ENCODE measurements around the gene DGKK.

The DGKK gene

DNA sequence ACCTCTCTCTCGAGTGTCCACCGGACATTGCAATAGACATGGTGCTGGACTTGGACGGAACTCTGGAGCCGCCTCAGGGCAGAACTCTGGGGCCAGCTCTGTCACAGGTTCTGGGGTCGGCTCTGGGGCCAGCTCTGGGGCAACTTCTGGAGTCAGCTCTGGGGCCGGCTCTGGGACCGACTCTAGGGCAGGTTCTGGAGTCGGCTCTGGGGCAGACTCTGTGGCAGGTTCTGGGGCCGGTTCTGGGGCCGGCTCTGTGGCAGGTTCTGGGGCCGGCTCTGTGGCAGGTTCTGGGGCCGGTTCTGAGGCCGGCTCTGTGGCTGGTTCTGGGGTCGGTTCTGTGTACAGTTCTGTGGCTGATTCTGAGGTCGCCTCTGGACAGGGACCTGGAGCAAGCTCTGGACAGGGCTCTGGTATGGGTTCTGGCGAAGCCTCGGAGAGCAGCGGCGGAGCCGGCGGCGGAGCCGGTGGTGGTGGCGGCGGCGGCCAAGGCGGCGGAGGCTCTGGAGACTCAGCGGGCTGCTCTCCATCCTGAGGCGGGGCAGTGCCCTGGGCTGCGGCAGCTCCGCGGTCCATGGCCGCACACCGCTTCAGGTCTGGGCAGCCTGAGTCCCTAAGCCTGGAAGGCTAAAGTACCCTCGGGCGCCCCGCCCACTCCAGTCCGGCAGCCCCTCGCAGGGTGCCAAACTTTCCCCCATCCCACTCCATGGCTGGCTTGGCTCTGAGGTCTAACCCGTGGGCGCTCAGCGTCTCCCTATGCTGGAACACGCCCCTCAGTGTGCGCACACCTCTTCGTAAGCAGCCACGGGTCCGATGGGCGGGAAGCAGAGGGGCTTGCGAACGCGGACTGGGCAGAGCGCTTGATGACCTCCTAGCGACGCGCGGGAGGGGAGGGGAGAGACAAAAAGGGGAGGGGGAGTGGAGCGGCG, at the start of gene DGKK:
TSS of gene DGKK (minus strand) at position 723 of the 929 bp plus-strand sequence. CDS start at position 576, 147 bp downstream.
- H3K9me3 Mint-ChIP-seq = peaks cover 10% of the 10 kb centered on the region
- no peak within 1 kb of the TSS for H3K27ac Mint-ChIP-seq
- H3K27me3 Mint-ChIP-seq (ENCODE audit: low read depth) = peaks cover 87% of the 10 kb centered on the region
- H3K4me3 Mint-ChIP-seq = peak within 1 kb of the TSS; percentile 75 to 78 (median 77)
- TF ChIP-seq, protein P1, sequence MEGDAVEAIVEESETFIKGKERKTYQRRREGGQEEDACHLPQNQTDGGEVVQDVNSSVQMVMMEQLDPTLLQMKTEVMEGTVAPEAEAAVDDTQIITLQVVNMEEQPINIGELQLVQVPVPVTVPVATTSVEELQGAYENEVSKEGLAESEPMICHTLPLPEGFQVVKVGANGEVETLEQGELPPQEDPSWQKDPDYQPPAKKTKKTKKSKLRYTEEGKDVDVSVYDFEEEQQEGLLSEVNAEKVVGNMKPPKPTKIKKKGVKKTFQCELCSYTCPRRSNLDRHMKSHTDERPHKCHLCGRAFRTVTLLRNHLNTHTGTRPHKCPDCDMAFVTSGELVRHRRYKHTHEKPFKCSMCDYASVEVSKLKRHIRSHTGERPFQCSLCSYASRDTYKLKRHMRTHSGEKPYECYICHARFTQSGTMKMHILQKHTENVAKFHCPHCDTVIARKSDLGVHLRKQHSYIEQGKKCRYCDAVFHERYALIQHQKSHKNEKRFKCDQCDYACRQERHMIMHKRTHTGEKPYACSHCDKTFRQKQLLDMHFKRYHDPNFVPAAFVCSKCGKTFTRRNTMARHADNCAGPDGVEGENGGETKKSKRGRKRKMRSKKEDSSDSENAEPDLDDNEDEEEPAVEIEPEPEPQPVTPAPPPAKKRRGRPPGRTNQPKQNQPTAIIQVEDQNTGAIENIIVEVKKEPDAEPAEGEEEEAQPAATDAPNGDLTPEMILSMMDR (IDR thresholded peaks at IDR 0.05; ENCODE audit: unreplicated experiment in 3 of 3) = no peak
- peaks cover 11% of the 10 kb centered on the region for H3K4me1 Mint-ChIP-seq
- no peaks in the 10 kb centered on the region for H3K36me3 Mint-ChIP-seq (ENCODE audit: low read depth)

DNA sequence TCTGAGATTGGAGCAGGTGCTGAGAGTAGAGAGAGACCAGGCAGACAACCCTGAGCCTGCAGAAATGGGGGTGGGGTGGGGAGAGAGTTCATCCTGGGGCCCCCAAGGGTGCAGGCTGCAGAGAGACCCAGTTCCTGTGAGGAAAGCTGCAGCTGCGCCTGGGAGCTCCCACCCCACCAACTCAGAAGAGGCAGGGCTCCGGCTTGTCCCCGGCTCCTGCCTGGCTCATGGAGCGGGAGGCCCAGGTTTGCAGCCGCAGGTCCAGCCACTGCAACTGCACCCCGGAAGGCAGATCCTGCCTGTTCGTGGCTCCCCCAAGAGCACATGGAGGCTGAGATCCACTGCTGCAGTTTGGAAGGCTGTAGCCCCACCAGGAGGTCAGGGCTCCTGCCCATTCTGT, 44.2 kb upstream of the DGKK start:
- TF ChIP-seq, protein P1 (IDR thresholded peaks at IDR 0.05; ENCODE audit: unreplicated experiment in 3 of 3) = no peak
- H3K9me3 Mint-ChIP-seq = peaks cover 6% of the 10 kb centered on the region
- no peaks in the 10 kb centered on the region for H3K4me1 Mint-ChIP-seq
- H3K27me3 Mint-ChIP-seq (ENCODE audit: low read depth) = no peaks in the 10 kb centered on the region
- H3K4me3 Mint-ChIP-seq = no peak overlapping the region
- H3K27ac Mint-ChIP-seq = no peak overlapping the region
- no peaks in the 10 kb centered on the region for H3K36me3 Mint-ChIP-seq (ENCODE audit: low read depth)

GRCh38 chrX:50497114-50497513, 26.5 kb upstream of the DGKK start:
- Mint-ChIP-seq H3K27me3 (ENCODE audit: low read depth) (no peaks in the 10 kb centered on the region), H3K36me3 (ENCODE audit: low read depth) (no peaks in the 10 kb centered on the region), H3K4me3 (no peak overlapping the region), H3K27ac (no peak overlapping the region), H3K4me1 (no peaks in the 10 kb centered on the region), H3K9me3 (no peaks in the 10 kb centered on the region)
- TF ChIP-seq, protein P1 (IDR thresholded peaks at IDR 0.05; ENCODE audit: unreplicated experiment in 3 of 3) = no peak

GRCh38 chrX:50495616-50496015, 25.0 kb upstream of the DGKK start:
- H3K27me3 Mint-ChIP-seq (ENCODE audit: low read depth) = no peaks in the 10 kb centered on the region
- H3K4me1 Mint-ChIP-seq = no peaks in the 10 kb centered on the region
- H3K27ac Mint-ChIP-seq = no peak overlapping the region
- H3K9me3 Mint-ChIP-seq = peaks cover 4% of the 10 kb centered on the region
- H3K4me3 Mint-ChIP-seq = no peak overlapping the region
- no peaks in the 10 kb centered on the region for H3K36me3 Mint-ChIP-seq (ENCODE audit: low read depth)
- TF ChIP-seq, protein P1 (IDR thresholded peaks at IDR 0.05; ENCODE audit: unreplicated experiment in 3 of 3) = no peak

GRCh38 chrX:50492720-50493119, 22.1 kb upstream of the DGKK start:
- Mint-ChIP-seq H3K9me3 (peaks cover 4% of the 10 kb centered on the region), H3K4me1 (no peaks in the 10 kb centered on the region), H3K4me3 (no peak overlapping the region), H3K27ac (no peak overlapping the region), H3K27me3 (ENCODE audit: low read depth) (no peaks in the 10 kb centered on the region), H3K36me3 (ENCODE audit: low read depth) (no peaks in the 10 kb centered on the region)
- TF ChIP-seq, protein P1 (IDR thresholded peaks at IDR 0.05; ENCODE audit: unreplicated experiment in 3 of 3) = no peak

GRCh38 chrX:50484662-50485061, 14.0 kb upstream of the DGKK start:
- TF ChIP-seq, protein P1 (IDR thresholded peaks at IDR 0.05; ENCODE audit: unreplicated experiment in 3 of 3) = no peak
- no peak overlapping the region for H3K27ac Mint-ChIP-seq
- H3K36me3 Mint-ChIP-seq (ENCODE audit: low read depth) = no peaks in the 10 kb centered on the region
- H3K4me3 Mint-ChIP-seq = no peak overlapping the region
- peaks cover 4% of the 10 kb centered on the region for H3K9me3 Mint-ChIP-seq
- no peaks in the 10 kb centered on the region for H3K27me3 Mint-ChIP-seq (ENCODE audit: low read depth)
- no peaks in the 10 kb centered on the region for H3K4me1 Mint-ChIP-seq
